HFFc6 (cell line): Measurements from ENCODE around the gene PRKD2. TPM values are rescaled to one million over a fixed set of nuclear protein-coding genes. Genes with fewer than 3 reads are reported as not detected.

Experiments used
- DNase-seq: peaks from one replicate; pipeline ENCODE4 v3.0.0-alpha.2; 2018
- H3K27ac Mint-ChIP-seq: 2 replicates; pipeline ENCODE4 v1.8.0; 2020; ENCODE audit warnings: mild to moderate bottlenecking, mixed read lengths
- H3K27me3 Mint-ChIP-seq: 2 replicates; pipeline ENCODE4 v1.8.0; 2021; ENCODE audit warnings: mild to moderate bottlenecking, moderate library complexity, mixed read lengths; ENCODE audit not compliant: insufficient read depth
- H3K36me3 Mint-ChIP-seq: 2 replicates; pipeline ENCODE4 v1.8.0; 2021; ENCODE audit warnings: low read depth, mixed read lengths
- H3K4me1 Mint-ChIP-seq: 2 replicates; pipeline ENCODE4 v1.8.0; 2020; ENCODE audit warnings: low read depth, mixed read lengths
- H3K4me3 Mint-ChIP-seq: 2 replicates; pipeline ENCODE4 v1.8.0; 2020; ENCODE audit warnings: mild to moderate bottlenecking, moderate library complexity, mixed read lengths
- H3K9me3 Mint-ChIP-seq: 2 replicates; pipeline ENCODE4 v1.8.0; 2020; ENCODE audit warnings: mild to moderate bottlenecking, mixed read lengths
- CTCF ChIP-seq: fragments of 200-600 bp; sonication (generic); IDR thresholded peaks from 2 replicates; pipeline ENCODE4 v1.5.0; 2021; ENCODE audit warnings: antibody characterized with exemption, mild to moderate bottlenecking
- total RNA-seq, 6 experiments: library from RNA; stranded (reverse); fragmentation: NEBNext Ultra II Directional; extraction: Animal tissue kit (Norgen Biotek cat#: 25700); gene quantifications; 2 replicates in 1 of 6; 3 replicates in 5 of 6; pipeline ENCODE4 v1.2.3, GENCODE V29; 2021

The PRKD2 gene
- total RNA-seq, 6 experiments from 2014 or later, result 35.3 to 42.2 (median 38.4) TPM

GRCh38 chr19:46729696-46730095, 12.8 kb upstream of the PRKD2 start:
- no peak overlapping the region for H3K4me3 Mint-ChIP-seq
- peaks cover 4% of the 10 kb centered on the region; the same call in 1 of the 2 replicates for H3K27me3 Mint-ChIP-seq
- H3K9me3 Mint-ChIP-seq, result no peaks in the 10 kb centered on the region
- H3K27ac Mint-ChIP-seq, result peak overlapping the region; percentile 88
- peaks cover 38% of the 10 kb centered on the region for H3K4me1 Mint-ChIP-seq
- H3K36me3 Mint-ChIP-seq, result peaks cover 38% of the 10 kb centered on the region
- DNase-seq, result no peak
- no peak for TF ChIP-seq CTCF

GRCh38 chr19:46728693-46729339, 11.9 kb upstream of the PRKD2 start:
- peak; percentile 96 for TF ChIP-seq CTCF
- H3K36me3 Mint-ChIP-seq, result peaks cover 32% of the 10 kb centered on the region
- peaks cover 4% of the 10 kb centered on the region; the same call in 1 of the 2 replicates for H3K27me3 Mint-ChIP-seq
- DNase-seq, result peak; percentile 23
- peaks cover 34% of the 10 kb centered on the region for H3K4me1 Mint-ChIP-seq
- H3K27ac Mint-ChIP-seq, result peak overlapping the region; percentile 21
- H3K4me3 Mint-ChIP-seq, result no peak overlapping the region
- no peaks in the 10 kb centered on the region for H3K9me3 Mint-ChIP-seq

GRCh38 chr19:46728208-46728607, 11.3 kb upstream of the PRKD2 start:
- peaks cover 28% of the 10 kb centered on the region for H3K4me1 Mint-ChIP-seq
- H3K36me3 Mint-ChIP-seq, result peaks cover 26% of the 10 kb centered on the region
- TF ChIP-seq CTCF, result no peak
- no peak overlapping the region for H3K27ac Mint-ChIP-seq
- no peak overlapping the region for H3K4me3 Mint-ChIP-seq
- H3K27me3 Mint-ChIP-seq, result peaks cover 4% of the 10 kb centered on the region; the same call in 1 of the 2 replicates
- no peaks in the 10 kb centered on the region for H3K9me3 Mint-ChIP-seq
- no peak for DNase-seq

- Mint-ChIP-seq H3K27me3 (peaks cover 4% of the 10 kb centered on the region; the same call in 1 of the 2 replicates), H3K4me1 (peaks cover 26% of the 10 kb centered on the region), H3K27ac (peak overlapping the region; percentile 46; the same call in 1 of the 2 replicates), H3K9me3 (no peaks in the 10 kb centered on the region), H3K36me3 (peaks cover 24% of the 10 kb centered on the region), H3K4me3 (no peak overlapping the region)
- DNase-seq, result no peak
- TF ChIP-seq CTCF, result no peak
Observed at GRCh38 chr19:46727757-46728156, 10.8 kb upstream of the PRKD2 start.

- no peak for TF ChIP-seq CTCF
- H3K9me3 Mint-ChIP-seq, result no peaks in the 10 kb centered on the region
- no peak overlapping the region for H3K27ac Mint-ChIP-seq
- no peak overlapping the region for H3K4me3 Mint-ChIP-seq
- no peak for DNase-seq
- peaks cover 22% of the 10 kb centered on the region for H3K36me3 Mint-ChIP-seq
- peaks cover 20% of the 10 kb centered on the region for H3K4me1 Mint-ChIP-seq
- H3K27me3 Mint-ChIP-seq, result peaks cover 1% of the 10 kb centered on the region; the same call in 1 of the 2 replicates
Observed at GRCh38 chr19:46726971-46727501, 10.1 kb upstream of the PRKD2 start.
